ENCODE results near the gene CTBP2.

CTBP2 gene

GRCh38 chr10:125026036-125026931 lies 134.1 kb downstream of the CTBP2 start:
- TF ChIP-seq CTCF (IDR thresholded peaks at IDR 0.05; ENCODE audit: borderline replicate concordance, insufficient read depth, low read depth, low read length), result no peak
- H3K4me3 ChIP-seq (ENCODE audit: low read depth, low read length), result no peak overlapping the region

- no peak overlapping the region for H3K4me3 ChIP-seq (ENCODE audit: low read depth, low read length)
- TF ChIP-seq CTCF (IDR thresholded peaks at IDR 0.05; ENCODE audit: borderline replicate concordance, insufficient read depth, low read depth, low read length), result no peak
Observed at GRCh38 chr10:125025341-125025740, 135.0 kb downstream of the CTBP2 start.

GRCh38 chr10:125024497-125025234 lies 135.7 kb downstream of the CTBP2 start:
- TF ChIP-seq CTCF (IDR thresholded peaks at IDR 0.05; ENCODE audit: borderline replicate concordance, insufficient read depth, low read depth, low read length), result no peak
- H3K4me3 ChIP-seq (ENCODE audit: low read depth, low read length), result no peak overlapping the region

- no peak for TF ChIP-seq CTCF (IDR thresholded peaks at IDR 0.05; ENCODE audit: borderline replicate concordance, insufficient read depth, low read depth, low read length)
- H3K4me3 ChIP-seq (ENCODE audit: low read depth, low read length), result no peak overlapping the region
Observed at GRCh38 chr10:125023862-125024496, 136.4 kb downstream of the CTBP2 start.

GRCh38 chr10:125023255-125023654 lies 137.1 kb downstream of the CTBP2 start:
- no peak for TF ChIP-seq CTCF (IDR thresholded peaks at IDR 0.05; ENCODE audit: borderline replicate concordance, insufficient read depth, low read depth, low read length)

GRCh38 chr10:125022671-125023070 lies 137.7 kb downstream of the CTBP2 start:
- TF ChIP-seq CTCF (IDR thresholded peaks at IDR 0.05; ENCODE audit: borderline replicate concordance, insufficient read depth, low read depth, low read length), result no peak
- no peak overlapping the region for H3K4me3 ChIP-seq (ENCODE audit: low read depth, low read length)

More at GRCh38 chr10:125023255-125023654, 137.1 kb downstream of the CTBP2 start:
- H3K4me3 ChIP-seq (ENCODE audit: low read depth, low read length), result no peak overlapping the region

Measured in GM12875 (cell line).